Retinal pigment epithelial cell (primary cell): ENCODE results near the gene CCDC50.

ENCODE experiments used
- DNase-seq: peaks from one replicate; pipeline ENCODE4 v3.0.0-alpha.2; 2010; ENCODE audit warnings: low read depth
- H3K4me3 ChIP-seq: 2 replicates; pipeline ENCODE4 v1.5.1; 2011; ENCODE audit warnings: mild to moderate bottlenecking, low read length, control low read depth, moderate library complexity
- TF ChIP-seq, protein P1 (sequence below): conservative IDR thresholded peaks from 2 replicates; pipeline ENCODE4 v1.5.1; 2011; ENCODE audit warnings: low read depth, low read length, control low read depth, inconsistent platforms

Gene CCDC50

DNA sequence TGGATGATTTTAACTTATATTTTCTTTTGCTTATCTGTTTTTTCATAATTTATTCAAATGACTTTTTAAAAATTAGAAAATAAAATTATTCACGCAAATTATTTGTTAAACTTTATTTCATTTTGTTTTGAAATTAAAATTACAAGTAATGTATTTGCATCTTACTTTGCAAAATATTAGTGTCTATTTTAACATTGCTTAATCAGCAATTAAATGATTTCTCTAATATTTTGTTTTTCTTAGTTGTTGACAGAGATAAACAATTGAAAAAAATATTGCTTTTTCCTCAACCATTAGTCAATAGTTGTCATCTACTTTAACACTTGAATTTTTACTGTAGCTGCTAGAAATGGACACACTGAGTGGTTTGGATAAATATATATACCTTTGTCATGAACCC lies 99.0 kb downstream of the CCDC50 start:
- no peak for DNase-seq
- TF ChIP-seq, protein P1, sequence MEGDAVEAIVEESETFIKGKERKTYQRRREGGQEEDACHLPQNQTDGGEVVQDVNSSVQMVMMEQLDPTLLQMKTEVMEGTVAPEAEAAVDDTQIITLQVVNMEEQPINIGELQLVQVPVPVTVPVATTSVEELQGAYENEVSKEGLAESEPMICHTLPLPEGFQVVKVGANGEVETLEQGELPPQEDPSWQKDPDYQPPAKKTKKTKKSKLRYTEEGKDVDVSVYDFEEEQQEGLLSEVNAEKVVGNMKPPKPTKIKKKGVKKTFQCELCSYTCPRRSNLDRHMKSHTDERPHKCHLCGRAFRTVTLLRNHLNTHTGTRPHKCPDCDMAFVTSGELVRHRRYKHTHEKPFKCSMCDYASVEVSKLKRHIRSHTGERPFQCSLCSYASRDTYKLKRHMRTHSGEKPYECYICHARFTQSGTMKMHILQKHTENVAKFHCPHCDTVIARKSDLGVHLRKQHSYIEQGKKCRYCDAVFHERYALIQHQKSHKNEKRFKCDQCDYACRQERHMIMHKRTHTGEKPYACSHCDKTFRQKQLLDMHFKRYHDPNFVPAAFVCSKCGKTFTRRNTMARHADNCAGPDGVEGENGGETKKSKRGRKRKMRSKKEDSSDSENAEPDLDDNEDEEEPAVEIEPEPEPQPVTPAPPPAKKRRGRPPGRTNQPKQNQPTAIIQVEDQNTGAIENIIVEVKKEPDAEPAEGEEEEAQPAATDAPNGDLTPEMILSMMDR: no peak
- no peak overlapping the region for H3K4me3 ChIP-seq

DNA sequence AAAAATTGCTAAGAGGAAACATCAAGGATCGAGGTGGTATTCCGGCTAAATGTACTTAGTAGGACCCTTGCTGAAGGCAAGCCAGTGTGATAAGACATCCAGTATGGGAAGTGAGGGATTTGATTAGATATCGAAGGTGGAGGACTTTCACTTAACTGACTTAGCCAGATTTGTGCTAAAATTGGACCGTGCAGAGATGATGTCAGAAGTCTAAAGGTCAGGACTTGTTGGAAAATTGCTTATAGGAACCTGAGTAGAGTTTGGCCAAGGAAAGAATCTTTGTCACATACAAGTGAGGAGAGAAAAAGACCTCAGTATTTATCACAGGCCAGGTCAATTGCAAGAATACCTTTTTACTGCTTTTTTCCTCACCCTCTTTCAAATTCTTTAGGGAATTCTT lies 100.9 kb downstream of the CCDC50 start:
- TF ChIP-seq, protein P1: no peak
- no peak overlapping the region for H3K4me3 ChIP-seq
- no peak for DNase-seq

DNA sequence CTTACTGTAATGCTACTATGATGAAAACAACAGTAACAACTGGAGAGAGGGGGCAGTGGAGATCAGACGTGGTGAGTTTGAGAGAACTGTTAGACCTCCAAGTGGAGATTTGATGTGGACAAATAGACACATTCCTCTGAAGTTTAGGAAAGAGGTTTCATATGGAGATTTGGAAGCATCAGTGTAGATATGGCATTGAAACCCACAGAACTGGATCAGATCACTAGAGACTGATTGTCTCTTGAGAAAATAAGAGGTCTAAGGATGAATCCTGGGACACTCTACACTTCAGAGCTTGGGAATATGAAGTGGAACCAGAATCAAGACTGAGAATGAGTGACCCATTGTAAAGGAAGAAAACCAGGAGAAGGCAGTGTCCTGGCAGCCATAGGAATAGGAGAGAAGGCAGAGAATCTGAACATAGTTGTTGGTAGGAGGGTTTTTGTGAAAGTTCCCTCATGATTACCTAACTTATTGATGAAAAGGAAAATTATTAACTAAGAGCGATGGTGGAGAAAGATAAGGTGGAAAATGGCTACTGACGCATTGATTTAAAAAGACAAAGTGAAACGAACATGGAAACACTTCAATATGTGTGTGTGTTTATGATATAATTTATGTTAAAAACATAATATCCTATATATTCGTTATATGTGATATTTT lies 102.1 kb downstream of the CCDC50 start:
- H3K4me3 ChIP-seq: no peak overlapping the region
- TF ChIP-seq, protein P1: no peak
- DNase-seq: no peak

DNA sequence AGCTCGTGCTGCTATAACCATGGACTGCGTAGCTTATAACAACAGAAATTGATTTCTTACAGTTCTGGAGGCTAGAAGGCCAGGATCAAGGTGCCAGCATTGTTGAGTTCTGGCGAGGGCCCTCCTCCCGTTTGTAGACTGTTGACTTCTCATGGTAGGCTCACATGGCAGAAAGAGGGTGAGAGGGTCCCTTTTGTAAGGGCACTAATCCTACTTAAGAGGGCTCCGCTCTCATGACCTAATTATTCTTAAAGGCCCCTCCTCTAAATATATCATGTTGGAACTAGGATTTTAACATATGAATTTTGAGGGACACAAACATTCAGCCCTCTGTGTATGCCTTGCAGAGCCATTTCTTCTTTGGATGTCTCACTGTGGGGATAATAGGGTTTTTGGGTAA lies 103.0 kb downstream of the CCDC50 start:
- DNase-seq: no peak
- TF ChIP-seq, protein P1: no peak
- no peak overlapping the region for H3K4me3 ChIP-seq

DNA sequence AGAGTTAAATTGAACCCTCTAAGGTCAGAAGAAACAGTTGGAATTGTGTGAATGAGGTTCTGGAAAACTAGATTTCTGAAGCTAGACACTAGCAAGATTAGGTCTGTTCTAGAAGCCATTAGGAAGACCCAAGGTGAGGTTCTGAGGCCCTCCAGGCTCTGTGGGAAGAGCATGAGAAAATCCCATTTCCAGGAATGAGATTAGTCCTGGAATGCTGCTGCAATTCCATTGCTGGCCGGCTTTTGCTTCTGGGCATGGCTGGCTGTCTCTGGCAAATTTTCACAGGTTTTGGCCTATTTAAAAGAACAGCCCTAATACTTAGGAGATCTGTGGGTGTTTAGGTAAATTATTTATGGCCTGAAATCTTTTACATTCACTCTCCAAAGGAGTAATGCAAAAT lies 104.8 kb downstream of the CCDC50 start:
- TF ChIP-seq, protein P1: no peak
- no peak overlapping the region for H3K4me3 ChIP-seq
- DNase-seq: no peak

DNA sequence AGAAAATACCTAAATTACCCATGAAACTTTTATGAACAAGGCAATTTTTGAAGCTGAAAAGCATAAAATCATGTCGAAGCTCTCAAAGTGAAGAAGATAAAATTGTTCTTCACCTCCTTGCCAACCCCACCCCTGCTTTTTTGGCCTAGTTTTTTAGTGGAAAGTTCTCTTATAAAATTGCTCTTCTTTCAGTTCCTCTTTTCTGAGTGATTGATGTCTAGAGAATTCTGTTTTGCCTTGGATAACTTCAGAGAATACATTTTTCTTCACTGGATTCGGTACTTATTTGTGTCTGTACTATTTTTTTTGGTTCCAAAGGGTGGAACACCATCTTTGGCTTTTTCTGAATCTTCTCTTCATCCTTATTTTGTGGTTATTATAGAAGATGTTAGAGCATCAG lies 106.8 kb downstream of the CCDC50 start:
- DNase-seq: no peak
- H3K4me3 ChIP-seq: no peak overlapping the region
- TF ChIP-seq, protein P1: no peak

DNA sequence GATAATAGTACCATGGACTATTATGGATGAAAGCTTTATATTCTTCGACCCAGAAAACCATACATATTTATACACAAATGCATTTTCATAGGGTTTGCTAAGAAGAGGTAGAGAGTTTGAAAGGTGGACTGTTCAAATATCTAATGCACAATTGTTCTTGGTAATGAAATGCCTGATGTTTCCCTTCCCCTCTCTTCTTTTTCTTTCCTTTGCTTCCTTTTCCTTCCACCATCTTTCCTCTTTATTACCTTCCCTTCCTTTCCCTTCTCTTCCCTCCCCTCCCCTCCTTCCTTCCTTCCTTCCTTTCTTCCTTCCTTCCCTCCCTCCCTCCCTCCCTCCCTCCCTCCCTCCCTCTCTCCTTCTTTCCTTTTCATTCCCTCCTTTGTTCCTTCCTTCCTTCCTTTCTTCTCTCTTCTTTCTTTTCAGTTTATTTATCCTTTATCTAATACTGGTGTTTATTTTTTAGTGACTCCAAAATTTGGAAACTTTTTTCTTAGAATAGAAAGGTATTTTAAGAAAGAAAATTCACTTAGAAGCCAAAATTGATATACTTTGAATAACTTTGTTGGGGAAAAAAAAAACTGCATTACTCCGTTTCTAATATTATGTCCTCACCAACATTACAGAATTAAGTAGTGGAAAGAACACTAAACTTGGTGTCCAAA lies 109.1 kb downstream of the CCDC50 start:
- TF ChIP-seq, protein P1: no peak
- no peak overlapping the region for H3K4me3 ChIP-seq
- no peak for DNase-seq
